ENCODE results near the gene CYSRT1. TPM values are rescaled to one million over a fixed set of nuclear protein-coding genes. Genes with fewer than 3 reads are reported as not detected.

Gene CYSRT1
- total RNA-seq, 1 experiment from 2014 or later = 1.3 TPM

DNA sequence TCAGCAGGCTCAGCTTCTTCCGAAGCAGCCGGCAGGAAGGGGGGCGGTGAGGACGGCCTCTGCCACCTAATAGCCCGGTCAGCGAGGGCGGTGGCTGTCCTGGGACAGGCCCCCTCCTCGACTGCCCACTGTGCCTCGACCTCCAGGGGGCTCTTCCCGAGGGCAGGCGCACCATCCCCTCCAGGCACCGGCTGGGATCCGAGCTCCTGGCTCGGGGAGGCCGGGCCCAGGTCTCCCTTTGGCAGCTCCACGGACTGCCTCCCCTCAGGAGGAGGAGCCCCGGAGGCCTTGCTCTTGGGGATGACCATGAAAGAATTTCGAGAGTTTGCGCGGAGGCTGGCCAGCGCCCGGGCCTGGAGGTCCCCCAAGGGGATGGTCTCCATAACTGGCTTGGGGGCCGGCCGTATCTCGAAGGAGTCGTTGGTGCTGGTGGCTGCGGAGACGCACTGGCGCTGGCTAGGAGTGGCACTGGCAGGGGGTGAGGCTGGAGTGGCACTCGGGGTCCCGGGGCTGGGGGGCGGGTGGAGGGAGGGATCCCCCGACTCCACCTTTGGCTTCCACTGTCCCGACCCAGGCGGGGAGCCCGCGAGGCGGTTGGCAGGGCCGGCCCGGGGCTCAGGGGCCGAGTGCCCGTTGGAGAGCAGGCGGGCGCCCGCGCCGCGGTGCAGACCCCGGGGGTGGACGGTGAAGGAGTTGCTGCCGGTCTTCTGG is 25.4 kb upstream of the CYSRT1 start:
- H3K4me1 ChIP-seq (ENCODE audit: insufficient read depth, low read length) = peaks cover 51% of the 10 kb centered on the region
- ChIA-PET POLR2A (ENCODE audit: unreplicated experiment) (no interaction called here), CTCF (no interaction called here)
- no peak overlapping the region for H2AFZ ChIP-seq (ENCODE audit: low read length)
- no peaks in the 10 kb centered on the region for H3K9me3 ChIP-seq (ENCODE audit: low read length)
- H3K4me3 ChIP-seq (ENCODE audit: low read length) = peak overlapping the region; percentile 68
- no peaks in the 10 kb centered on the region for H3K27me3 ChIP-seq (ENCODE audit: low read length)
- H3F3A ChIP-seq (ENCODE audit: low read length, unreplicated experiment) = no peaks in the 10 kb centered on the region
- H3K9ac ChIP-seq (ENCODE audit: low read length) = no peak overlapping the region; the same call in 1 of the 2 replicates
- no peak overlapping the region for H3K27ac ChIP-seq (ENCODE audit: low read length)
- H3K9me2 ChIP-seq (replicated peaks; ENCODE audit: low read length) = no peaks in the 10 kb centered on the region
- H3K4me2 ChIP-seq (ENCODE audit: low read length) = peak overlapping the region; percentile 89
- H3K36me3 ChIP-seq (ENCODE audit: low read depth, low read length) = no peaks in the 10 kb centered on the region
- intact Hi-C loops (cut with micrococcal nuclease) = no loop called here
- peaks cover 14% of the 10 kb centered on the region; the same call in 1 of the 2 replicates for H4K20me1 ChIP-seq (ENCODE audit: low read length)
- DNase-seq (no peak), ATAC-seq (no peak)
- no peak for TF ChIP-seq EZH2 (IDR thresholded peaks at IDR 0.05; ENCODE audit: low read length, unreplicated experiment)
- no TSS peak for BruUV-seq (replicated peaks)
- peaks cover 48% of the 10 kb centered on the region for H3K79me2 ChIP-seq (ENCODE audit: low read length)

DNA sequence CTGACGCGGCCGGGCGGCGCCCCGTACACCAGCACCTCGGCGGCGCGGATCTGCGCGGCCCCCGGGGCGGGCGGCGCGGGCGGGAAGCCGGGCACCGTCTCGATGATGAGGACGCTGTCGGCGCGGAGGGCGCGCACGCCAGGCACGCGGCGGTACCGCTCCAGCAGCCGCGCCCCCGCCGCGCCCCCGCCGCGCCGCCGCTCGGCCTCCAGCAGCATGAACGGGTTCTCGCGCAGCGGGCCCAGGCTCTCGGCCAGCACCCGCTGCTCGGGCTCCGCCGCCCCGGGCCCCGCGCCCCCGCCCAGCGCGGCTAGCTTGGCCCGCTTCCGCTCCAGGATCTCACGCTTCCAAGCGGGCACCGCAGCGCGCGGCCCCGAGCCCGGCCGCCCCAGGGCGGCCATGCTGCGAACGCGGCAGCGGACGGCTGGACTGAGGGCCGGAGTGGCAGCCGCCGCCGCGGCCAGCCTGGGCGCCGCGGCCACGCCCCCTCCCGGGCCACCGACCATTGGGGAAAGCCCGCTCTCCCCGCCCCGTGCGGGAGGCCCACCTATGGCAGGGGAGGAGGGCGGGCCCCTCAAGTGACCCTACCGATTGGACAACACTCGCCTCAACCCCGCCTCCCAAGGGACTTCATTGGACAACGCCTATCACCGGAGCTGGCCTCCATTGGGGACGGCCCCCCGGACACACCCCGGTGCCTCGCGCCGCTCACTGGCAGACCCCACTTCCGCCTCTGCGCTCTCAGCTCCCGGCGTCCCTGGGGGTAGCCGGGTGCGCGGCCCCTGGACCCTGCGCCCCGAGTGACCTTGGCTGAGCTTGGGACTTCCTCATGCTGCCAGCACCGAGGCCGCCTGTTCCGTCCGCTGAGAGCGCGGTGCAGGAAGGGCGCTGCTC is 24.4 kb upstream of the CYSRT1 start, which contains the start of gene TPRN:
TPRN (minus strand) TSS at position 431 of the 894 bp plus-strand sequence; CDS start at position 401, 30 bp downstream.
- peak within 1 kb of the TSS; percentile 99 for H3K4me2 ChIP-seq (ENCODE audit: low read length)
- H3K27ac ChIP-seq (ENCODE audit: low read length) = peak within 1 kb of the TSS; percentile 25; the same call in 1 of the 2 replicates
- peak within 1 kb of the TSS; percentile 73 for H2AFZ ChIP-seq (ENCODE audit: low read length)
- TF ChIP-seq EZH2 (IDR thresholded peaks at IDR 0.05; ENCODE audit: low read length, unreplicated experiment) (no peak), EZH2phosphoT487 (IDR thresholded peaks at IDR 0.05; ENCODE audit: borderline replicate concordance, low read length) (no peak)
- TF ChIP-seq, protein P1, sequence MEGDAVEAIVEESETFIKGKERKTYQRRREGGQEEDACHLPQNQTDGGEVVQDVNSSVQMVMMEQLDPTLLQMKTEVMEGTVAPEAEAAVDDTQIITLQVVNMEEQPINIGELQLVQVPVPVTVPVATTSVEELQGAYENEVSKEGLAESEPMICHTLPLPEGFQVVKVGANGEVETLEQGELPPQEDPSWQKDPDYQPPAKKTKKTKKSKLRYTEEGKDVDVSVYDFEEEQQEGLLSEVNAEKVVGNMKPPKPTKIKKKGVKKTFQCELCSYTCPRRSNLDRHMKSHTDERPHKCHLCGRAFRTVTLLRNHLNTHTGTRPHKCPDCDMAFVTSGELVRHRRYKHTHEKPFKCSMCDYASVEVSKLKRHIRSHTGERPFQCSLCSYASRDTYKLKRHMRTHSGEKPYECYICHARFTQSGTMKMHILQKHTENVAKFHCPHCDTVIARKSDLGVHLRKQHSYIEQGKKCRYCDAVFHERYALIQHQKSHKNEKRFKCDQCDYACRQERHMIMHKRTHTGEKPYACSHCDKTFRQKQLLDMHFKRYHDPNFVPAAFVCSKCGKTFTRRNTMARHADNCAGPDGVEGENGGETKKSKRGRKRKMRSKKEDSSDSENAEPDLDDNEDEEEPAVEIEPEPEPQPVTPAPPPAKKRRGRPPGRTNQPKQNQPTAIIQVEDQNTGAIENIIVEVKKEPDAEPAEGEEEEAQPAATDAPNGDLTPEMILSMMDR (conservative IDR thresholded peaks at IDR 0.05; ENCODE audit: low read depth, low read length) = no peak
- no peaks in the 10 kb centered on the region for H3K9me3 ChIP-seq (ENCODE audit: low read length)
- intact Hi-C loops (cut with micrococcal nuclease) = no loop called here
- POLR2A ChIA-PET (ENCODE audit: unreplicated experiment) = interaction anchor here (0.5 kb wide), 1 partner anchor 42 kb away, joined by 3 read pairs; no protein-coding TSS in a partner anchor
- CTCF ChIA-PET = no interaction called here
- H3K27me3 ChIP-seq (ENCODE audit: low read length) = no peaks in the 10 kb centered on the region
- no peaks in the 10 kb centered on the region for H3F3A ChIP-seq (ENCODE audit: low read length, unreplicated experiment)
- DNase-seq (peak; percentile 97), ATAC-seq (peak; percentile 84)
- BruUV-seq (replicated peaks) = no TSS peak
- peaks cover 52% of the 10 kb centered on the region for H3K79me2 ChIP-seq (ENCODE audit: low read length)
- no peaks in the 10 kb centered on the region for H3K9me2 ChIP-seq (replicated peaks; ENCODE audit: low read length)
- H3K9ac ChIP-seq (ENCODE audit: low read length) = peak within 1 kb of the TSS; percentile 74
- peaks cover 14% of the 10 kb centered on the region; the same call in 1 of the 2 replicates for H4K20me1 ChIP-seq (ENCODE audit: low read length)
- peak within 1 kb of the TSS; percentile 83 for H3K4me3 ChIP-seq (ENCODE audit: low read length)
- no peaks in the 10 kb centered on the region for H3K36me3 ChIP-seq (ENCODE audit: low read depth, low read length)
- peaks cover 41% of the 10 kb centered on the region for H3K4me1 ChIP-seq (ENCODE audit: insufficient read depth, low read length)

DNA sequence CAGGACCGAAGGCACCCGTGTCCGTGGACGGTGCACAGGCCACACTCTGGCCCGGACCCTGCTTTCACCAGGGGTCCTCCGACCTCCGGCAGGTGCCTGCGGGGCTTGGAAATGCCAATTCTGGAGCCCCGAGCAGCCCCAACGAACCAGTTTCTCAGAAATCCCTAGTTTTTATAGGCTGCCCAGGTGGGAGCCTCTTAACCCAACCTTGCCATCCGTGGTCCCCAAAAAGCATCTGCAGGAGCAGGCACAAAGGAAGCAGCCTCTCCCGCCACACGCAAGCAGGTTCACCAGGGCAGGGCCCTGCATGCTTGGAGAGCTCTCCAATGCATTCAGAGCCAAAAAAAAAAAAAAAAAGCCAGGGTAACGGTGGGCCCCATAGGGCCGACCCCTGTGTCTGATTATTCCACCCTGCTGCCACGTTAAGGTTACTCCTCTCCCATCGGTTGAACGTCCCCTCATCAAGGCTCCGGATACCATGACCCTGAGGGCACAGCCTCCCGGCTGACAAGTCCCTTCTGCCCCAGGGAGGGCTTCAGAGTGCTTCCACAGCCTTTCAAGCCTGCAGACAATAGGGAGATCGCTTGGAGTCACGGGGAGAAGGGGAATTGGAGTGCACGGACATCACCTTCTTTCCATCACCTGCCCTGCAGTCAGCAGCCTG is 23.6 kb upstream of the CYSRT1 start:
- DNase-seq (no peak), ATAC-seq (peak; percentile 2; the same call in 1 of the 2 replicates)
- H3K4me2 ChIP-seq (ENCODE audit: low read length) = peak overlapping the region; percentile 99
- no peaks in the 10 kb centered on the region for H3F3A ChIP-seq (ENCODE audit: low read length, unreplicated experiment)
- H3K79me2 ChIP-seq (ENCODE audit: low read length) = peaks cover 60% of the 10 kb centered on the region
- no peaks in the 10 kb centered on the region for H3K27me3 ChIP-seq (ENCODE audit: low read length)
- intact Hi-C loops (cut with micrococcal nuclease) = no loop called here
- H3K36me3 ChIP-seq (ENCODE audit: low read depth, low read length) = no peaks in the 10 kb centered on the region
- H3K27ac ChIP-seq (ENCODE audit: low read length) = peak overlapping the region; percentile 25; the same call in 1 of the 2 replicates
- TF ChIP-seq EZH2 (IDR thresholded peaks at IDR 0.05; ENCODE audit: low read length, unreplicated experiment) (no peak), EZH2phosphoT487 (IDR thresholded peaks at IDR 0.05; ENCODE audit: borderline replicate concordance, low read length) (no peak)
- peak overlapping the region; percentile 83 for H3K4me3 ChIP-seq (ENCODE audit: low read length)
- peaks cover 38% of the 10 kb centered on the region for H3K4me1 ChIP-seq (ENCODE audit: insufficient read depth, low read length)
- ChIA-PET CTCF (no interaction called here), POLR2A (ENCODE audit: unreplicated experiment) (interaction anchor here (0.5 kb wide), 1 partner anchor 41 kb away, joined by 3 read pairs; no protein-coding TSS in a partner anchor)
- H2AFZ ChIP-seq (ENCODE audit: low read length) = peak overlapping the region; percentile 73
- BruUV-seq (replicated peaks) = TSS peak; percentile 34
- H3K9me3 ChIP-seq (ENCODE audit: low read length) = no peaks in the 10 kb centered on the region
- H3K9me2 ChIP-seq (replicated peaks; ENCODE audit: low read length) = no peaks in the 10 kb centered on the region
- peaks cover 14% of the 10 kb centered on the region; the same call in 1 of the 2 replicates for H4K20me1 ChIP-seq (ENCODE audit: low read length)
- peak overlapping the region; percentile 74 for H3K9ac ChIP-seq (ENCODE audit: low read length)
